Measurements from ENCODE around the gene C1QTNF1.

C1QTNF1 gene

DNA sequence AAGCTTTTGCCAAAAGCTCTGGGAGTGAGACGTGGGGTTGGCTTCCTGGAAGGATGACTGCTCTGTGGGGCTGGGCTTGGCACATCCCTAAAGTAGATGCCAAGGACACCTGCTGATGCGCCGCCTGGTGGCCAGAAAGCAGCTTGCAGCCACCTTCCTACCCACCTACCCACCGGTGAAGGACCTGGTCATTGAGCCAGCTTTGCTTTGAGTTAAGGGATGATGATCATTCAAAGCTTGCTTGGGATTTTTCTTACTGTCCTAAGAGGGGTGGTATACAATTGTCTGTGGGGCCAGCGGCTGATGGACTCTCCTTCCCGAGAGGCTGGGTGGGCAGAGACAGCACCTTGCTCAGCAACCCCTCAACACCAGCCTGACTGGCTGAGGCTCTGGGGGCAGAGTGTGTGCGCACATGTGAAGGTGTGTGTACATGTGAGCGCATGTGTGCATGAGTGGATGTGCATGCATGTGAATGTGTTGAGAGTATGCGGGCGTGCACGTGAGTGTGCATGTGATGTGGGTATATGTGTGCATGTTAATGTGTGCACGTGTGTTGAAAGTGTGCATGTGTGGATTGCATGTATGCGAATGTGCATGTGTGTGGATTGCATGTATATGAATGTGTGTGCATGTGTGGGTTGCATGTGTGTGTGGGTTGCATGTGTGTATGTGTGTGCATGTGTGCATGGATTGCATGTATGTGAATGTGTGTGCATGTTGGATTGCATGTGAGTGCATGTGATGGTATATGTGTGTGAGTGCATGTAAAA lies 18.6 kb downstream of the C1QTNF1 start:
- peak in 1 of 2 experiments; percentile 76 for DNase-seq

GRCh38 chr17:79043191-79043930 lies 19.4 kb downstream of the C1QTNF1 start:
- no peak for DNase-seq

GRCh38 chr17:79043931-79044320 lies 20.0 kb downstream of the C1QTNF1 start:
- DNase-seq, result no peak

DNA sequence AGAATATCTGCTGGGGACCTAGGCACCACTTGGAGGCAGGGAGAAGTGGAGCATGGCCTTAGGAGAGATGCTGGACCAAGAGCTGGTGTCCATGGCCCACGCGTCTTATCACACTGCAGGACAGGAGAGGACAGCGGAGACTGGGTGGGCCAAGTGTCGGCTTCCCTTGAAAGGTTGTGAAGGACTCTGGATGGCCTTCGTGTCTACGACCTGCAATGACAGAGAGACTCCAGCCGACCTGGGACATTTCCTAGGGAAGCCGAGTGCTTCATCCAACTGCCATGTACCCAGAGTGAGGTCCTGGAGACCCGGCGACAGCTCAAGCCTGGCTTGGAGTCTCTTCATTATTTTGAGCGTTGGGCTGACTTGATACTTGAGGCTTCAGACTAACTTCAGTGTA lies 20.5 kb downstream of the C1QTNF1 start:
- no peak for DNase-seq

GRCh38 chr17:79045001-79045729 lies 21.2 kb downstream of the C1QTNF1 start:
- DNase-seq, result no peak

DNA sequence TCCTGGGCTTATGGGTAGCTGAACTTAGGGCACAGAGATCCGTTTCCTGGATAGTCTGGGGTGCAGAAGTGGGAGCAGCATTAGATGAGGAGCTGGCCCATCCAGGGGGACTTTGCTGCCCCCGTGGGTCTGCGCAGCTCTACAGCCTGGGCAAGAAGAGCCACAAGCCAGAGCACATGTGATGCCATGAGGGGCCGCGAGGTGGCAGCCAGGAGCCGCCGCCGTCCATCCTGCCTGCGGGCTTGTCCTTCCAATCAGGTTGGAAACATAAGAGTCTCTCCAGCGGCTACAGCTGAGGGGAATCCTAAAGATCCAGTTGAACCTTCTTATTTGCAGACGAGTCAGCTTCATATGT lies 21.9 kb downstream of the C1QTNF1 start:
- DNase-seq, result peak; percentile 50 to 80

DNA sequence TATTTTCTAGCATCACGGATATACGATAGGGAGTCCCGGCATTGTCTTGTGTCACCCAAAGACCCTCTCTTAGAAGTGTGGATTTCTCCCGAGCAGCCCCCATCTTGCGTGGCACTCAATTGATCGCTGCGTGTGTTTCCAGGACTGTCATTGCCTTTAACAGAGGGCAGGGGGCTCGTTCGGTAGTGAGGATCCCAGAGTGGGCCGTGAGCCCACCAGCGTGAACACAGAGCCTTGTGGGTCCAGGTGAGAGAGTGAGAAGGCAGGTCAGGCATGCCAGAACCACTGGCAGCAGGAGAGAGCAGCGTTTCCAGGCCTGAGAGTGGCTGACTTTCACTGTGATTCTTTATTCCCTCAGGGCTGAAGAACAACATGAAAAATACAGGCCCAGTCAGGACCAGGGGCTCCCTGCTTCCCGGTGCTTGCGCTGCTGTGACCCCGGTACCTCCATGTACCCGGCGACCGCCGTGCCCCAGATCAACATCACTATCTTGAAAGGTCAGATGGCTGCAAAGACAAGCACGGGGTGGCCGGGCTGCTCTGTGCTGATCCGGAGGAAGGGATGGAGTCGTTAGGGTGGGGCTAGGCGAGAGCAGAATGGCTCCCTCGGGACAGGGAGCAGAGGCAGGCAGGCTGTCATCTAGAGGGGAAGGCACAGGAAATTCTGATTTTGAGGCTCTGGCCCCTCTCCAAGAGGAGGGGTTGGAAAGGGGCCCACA lies 22.4 kb downstream of the C1QTNF1 start:
- no peak for DNase-seq

GRCh38 chr17:79046916-79047280 lies 22.9 kb downstream of the C1QTNF1 start:
- no peak for DNase-seq

DNA sequence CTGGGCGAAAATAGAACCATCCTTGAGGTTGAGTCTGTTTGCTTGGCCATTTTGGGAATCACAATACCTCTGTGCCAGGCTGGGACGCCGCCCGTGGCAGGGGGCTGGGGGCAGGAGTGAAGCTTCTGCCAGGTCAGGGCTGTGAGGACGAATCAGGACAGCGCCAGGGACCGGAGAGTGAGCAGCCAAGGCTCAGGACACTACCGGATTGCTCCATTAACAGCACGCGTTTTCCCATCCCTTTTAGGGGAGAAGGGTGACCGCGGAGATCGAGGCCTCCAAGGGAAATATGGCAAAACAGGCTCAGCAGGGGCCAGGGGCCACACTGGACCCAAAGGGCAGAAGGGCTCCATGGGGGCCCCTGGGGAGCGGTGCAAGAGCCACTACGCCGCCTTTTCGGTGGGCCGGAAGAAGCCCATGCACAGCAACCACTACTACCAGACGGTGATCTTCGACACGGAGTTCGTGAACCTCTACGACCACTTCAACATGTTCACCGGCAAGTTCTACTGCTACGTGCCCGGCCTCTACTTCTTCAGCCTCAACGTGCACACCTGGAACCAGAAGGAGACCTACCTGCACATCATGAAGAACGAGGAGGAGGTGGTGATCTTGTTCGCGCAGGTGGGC lies 23.4 kb downstream of the C1QTNF1 start:
- no peak for DNase-seq

GRCh38 chr17:79047923-79048825 lies 24.2 kb downstream of the C1QTNF1 start:
- DNase-seq, result no peak

- DNase-seq, result no peak
These were observed 25.1 kb downstream of the C1QTNF1 start for GRCh38 chr17:79048826-79049755.

GRCh38 chr17:79049821-79050220 lies 25.9 kb downstream of the C1QTNF1 start:
- DNase-seq, result no peak

- peak in 1 of 2 experiments; percentile 75 for DNase-seq
These were observed 26.6 kb downstream of the C1QTNF1 start for GRCh38 chr17:79050551-79050950.

DNA sequence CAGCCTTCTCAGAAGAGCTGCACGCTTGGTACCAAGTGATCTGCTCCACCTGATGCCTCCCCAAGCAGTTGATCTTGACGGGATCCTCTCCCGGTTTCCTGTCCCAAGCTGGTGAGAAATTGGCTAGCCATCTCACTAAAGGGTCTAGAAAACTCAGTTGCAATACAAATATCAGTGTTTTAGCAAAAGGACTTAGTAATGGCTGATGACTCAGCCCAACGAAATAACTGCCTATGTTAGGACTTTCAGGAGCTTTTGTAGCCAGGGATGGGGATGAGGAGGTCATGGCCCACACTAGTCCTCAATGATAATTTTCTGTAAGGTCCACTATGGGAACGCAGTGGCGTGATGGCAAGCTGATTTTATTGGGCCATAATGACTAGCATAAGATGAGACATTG lies 27.3 kb downstream of the C1QTNF1 start:
- DNase-seq, result no peak

- DNase-seq, result no peak
These were observed 28.2 kb downstream of the C1QTNF1 start for GRCh38 chr17:79052131-79052530.

- no peak for DNase-seq
These were observed 29.4 kb downstream of the C1QTNF1 start for GRCh38 chr17:79053251-79053925.

DNA sequence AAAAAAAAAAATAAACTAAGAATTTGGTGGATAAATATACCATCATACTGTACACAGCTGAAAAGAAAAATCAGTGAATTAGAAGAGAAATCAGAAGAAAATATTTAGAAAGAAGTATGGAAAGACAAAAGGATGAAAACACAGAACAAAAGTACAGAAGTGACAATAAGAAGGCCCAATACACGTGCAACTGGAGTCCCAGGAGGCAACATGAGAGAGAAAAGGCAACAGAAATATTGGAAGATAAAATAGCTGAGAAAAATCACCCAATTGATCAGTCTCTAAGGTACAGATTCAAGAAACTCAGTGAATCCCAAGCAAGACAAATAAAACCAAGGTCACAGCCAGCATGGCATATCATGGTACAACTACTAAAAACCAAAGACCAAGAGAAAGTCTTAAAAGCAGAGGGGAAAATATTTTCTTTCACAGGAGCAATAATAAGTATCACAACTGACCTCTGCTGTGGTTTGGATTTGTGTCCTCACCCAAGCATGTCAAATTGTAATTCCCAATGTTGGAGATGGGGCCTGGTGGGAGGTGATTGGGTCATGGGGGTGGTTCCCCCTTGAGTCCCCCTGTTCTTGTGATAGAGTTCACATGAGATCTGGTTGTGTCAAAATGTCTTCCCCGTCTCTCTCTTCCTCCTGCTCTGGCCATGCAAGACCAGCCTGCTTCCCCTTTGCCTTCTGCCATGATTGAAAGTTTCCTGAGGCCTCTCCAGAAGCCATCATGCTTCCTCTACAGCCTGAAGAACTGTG lies 30.4 kb downstream of the C1QTNF1 start:
- no peak for DNase-seq

GRCh38 chr17:79055197-79055596 lies 31.2 kb downstream of the C1QTNF1 start:
- DNase-seq, result no peak

Measured in NCI-H446 (cell line).